ENCODE data around the gene MFAP2. TPM values are rescaled to one million over a fixed set of nuclear protein-coding genes. Genes with fewer than 3 reads are reported as not detected.
A peak's percentile ranks its signal among the peaks of the same experiment; 100 is the strongest.

MFAP2 gene
- total and polyA plus RNA-seq, 2 of the 8 experiments (the other 6 are each of a cell fraction or from before 2014, with no cell fraction given): 172 to 326 TPM

- no peak overlapping the region for H3K14ac ChIP-seq (ENCODE audit: insufficient read length)
- no peak overlapping the region for H3K4me3 ChIP-seq (ENCODE audit: extremely low read depth in 1 of 4, insufficient read depth in 2 of 4, low read depth in 3 of 4, low read length in 4 of 4)
- H3K4me1 ChIP-seq (replicated peaks in 1 of 4; ENCODE audit: control insufficient read depth in 3 of 4, insufficient read depth in 4 of 4, low read length in 3 of 4): peaks cover 0 to 18% (median 13%) of the 10 kb centered on the region in 4 experiments; a peak in 6 of 7 replicates
- H3K23ac ChIP-seq (ENCODE audit: insufficient read length): no peak overlapping the region
- peaks cover 0 to 7% (median 5%) of the 10 kb centered on the region in 4 experiments; a peak in 4 of 8 replicates for H3K36me3 ChIP-seq (ENCODE audit: control insufficient read depth in 2 of 4, insufficient read depth in 4 of 4, low read length in 3 of 4)
- 0 out of 2 replicates have a peak overlapping the region, but pooled peaks have one; percentile 9 for H2AFZ ChIP-seq (ENCODE audit: low read length)
- H4K5ac ChIP-seq (ENCODE audit: insufficient read length, low read depth, low read length): no peak overlapping the region
- no peak overlapping the region; the same call in 1 of the 2 replicates for H2BK20ac ChIP-seq (ENCODE audit: low read length)
- peaks cover 0 to 3% (median 0%) of the 10 kb centered on the region in 4 experiments; a peak in 1 of 7 replicates for H3K27me3 ChIP-seq (replicated peaks in 1 of 4; ENCODE audit: control insufficient read depth in 3 of 4, extremely low read depth in 1 of 4, insufficient read depth in 3 of 4, low read length in 3 of 4)
- H4K8ac ChIP-seq (ENCODE audit: extremely low read depth, insufficient read depth, low read length): no peak overlapping the region
- H3K18ac ChIP-seq (ENCODE audit: extremely low read depth, low read length): no peak overlapping the region
- H2AK5ac ChIP-seq (ENCODE audit: low read depth, low read length): no peak overlapping the region
- H3K4me2 ChIP-seq (ENCODE audit: insufficient read depth in 1 of 2, low read depth in 2 of 2, low read length in 2 of 2): no peak overlapping the region
- H3K79me2 ChIP-seq (ENCODE audit: control insufficient read depth in 1 of 2, insufficient read depth in 2 of 2, low read length in 2 of 2): peaks cover 0 to 18% of the 10 kb centered on the region in 2 experiments; a peak in 2 of 4 replicates
- no peak overlapping the region for H4K91ac ChIP-seq (replicated peaks; ENCODE audit: insufficient read length, low read length)
- H3K4ac ChIP-seq (replicated peaks; ENCODE audit: insufficient read length, low read depth, low read length): no peak overlapping the region
- no peak for FAIRE-seq
- no peak overlapping the region for H2BK15ac ChIP-seq (ENCODE audit: low read length)
- no peak overlapping the region for H2BK12ac ChIP-seq (ENCODE audit: low read depth, low read length)
- no peak overlapping the region for H3K56ac ChIP-seq (replicated peaks; ENCODE audit: insufficient read length, low read depth, low read length)
- no peak overlapping the region for H3K9ac ChIP-seq (replicated peaks in 1 of 4; ENCODE audit: extremely low read depth in 1 of 4, low read depth in 3 of 4, low read length in 3 of 4)
- H3K23me2 ChIP-seq (ENCODE audit: low read depth, low read length): peaks cover 6% of the 10 kb centered on the region
- no peaks in the 10 kb centered on the region for H3K9me3 ChIP-seq (ENCODE audit: insufficient read depth in 2 of 2, low read depth in 1 of 2, low read length in 1 of 2)
- no peak overlapping the region for H2BK5ac ChIP-seq (ENCODE audit: low read depth, low read length)
- H4K20me1 ChIP-seq (replicated peaks in 1 of 2; ENCODE audit: control insufficient read depth in 1 of 2, insufficient read depth in 2 of 2, low read length in 2 of 2): peaks cover 5 to 7% of the 10 kb centered on the region in 2 experiments
- H3K27ac ChIP-seq (ENCODE audit: low read depth, low read length): no peak overlapping the region
- WGBS, 2 experiments (ENCODE audit: extremely low coverage in 1 of 2, insufficient coverage in 1 of 2, insufficient read length in 1 of 2, insufficient replicate concordance in 2 of 2, low coverage in 1 of 2, low lambda C conversion rate in 2 of 2, missing lambda C conversion rate in 1 of 2): 87% methylated on average over 11 of the region's 11 CpGs; no CpG with 5 or more reads in 1 of the 2 experiments
- peak in 1 of 2 experiments; percentile 46 for DNase-seq (ENCODE audit: low read depth in 1 of 2, low spot score in 2 of 2)
- H2BK120ac ChIP-seq (replicated peaks; ENCODE audit: low read depth, low read length): no peak overlapping the region
- CTCF ChIA-PET (ENCODE audit: partially characterized antibody): interaction anchor here (0.6 to 14.2 kb wide), 5 partner anchors 17 to 115 kb away, joined by 3 to 267 read pairs (median 5); no protein-coding TSS in a partner anchor
- H3K79me1 ChIP-seq (ENCODE audit: low read depth, low read length): peaks cover 5% of the 10 kb centered on the region; the same call in 1 of the 2 replicates
- POLR2A ChIA-PET (ENCODE audit: partially characterized antibody): interaction anchor here (1.8 to 6.6 kb wide), 3 partner anchors 8 to 15 kb away, joined by 9 to 92 read pairs (median 9); no protein-coding TSS in a partner anchor
- no peak for TF ChIP-seq TBP (IDR thresholded peaks at IDR 0.05; ENCODE audit: low read depth, low read length)
- no peak for TF ChIP-seq CBX8 (IDR thresholded peaks at IDR 0.05; ENCODE audit: borderline replicate concordance, low read depth, low read length)
- no peak for TF ChIP-seq EGR1 (IDR thresholded peaks at IDR 0.05; ENCODE audit: borderline replicate concordance, low read depth, low read length)
- TF ChIP-seq CTBP2 (IDR thresholded peaks at IDR 0.05; ENCODE audit: borderline replicate concordance, insufficient read depth, insufficient read length, low read length): no peak
- no peak for TF ChIP-seq POU5F1 (IDR thresholded peaks at IDR 0.05; ENCODE audit: low read depth, low read length)
- TF ChIP-seq NANOG (IDR thresholded peaks at IDR 0.05; ENCODE audit: insufficient read depth, low read depth, low read length, poor library complexity, severe bottlenecking): no peak
- no peak for TF ChIP-seq HDAC6 (IDR thresholded peaks at IDR 0.05; ENCODE audit: low read depth, low read length)
- TF ChIP-seq MAX (IDR thresholded peaks at IDR 0.05): no peak
- TF ChIP-seq KDM4A (IDR thresholded peaks at IDR 0.05; ENCODE audit: low read depth, low read length, severe bottlenecking): no peak
- no peak for TF ChIP-seq HDAC2 (IDR thresholded peaks at IDR 0.05; ENCODE audit: borderline replicate concordance in 1 of 2, low read depth in 2 of 2, low read length in 2 of 2)
- no peak for TF ChIP-seq POLR2A (IDR thresholded peaks at IDR 0.05; ENCODE audit: control extremely low read depth in 1 of 2, low read depth in 2 of 2, low read length in 2 of 2)
- TF ChIP-seq RXRA (IDR thresholded peaks at IDR 0.05; ENCODE audit: insufficient read depth, low read depth, low read length): no peak
Observed at GRCh38 chr1:16982902-16983301, 2.5 kb upstream of the MFAP2 start.
